ENCODE results near the gene TAF1C. TPM values are rescaled to one million over a fixed set of nuclear protein-coding genes. Genes with fewer than 3 reads are reported as not detected.

The TAF1C gene
- total RNA-seq, 4 donors from 2014 or later, result 36.7 to 210 (median 76.3) TPM

GRCh38 chr16:84132527-84133285 is 54.2 kb downstream of the TAF1C start:
- no peaks in the 10 kb centered on the region for H3K36me3 ChIP-seq
- no peaks in the 10 kb centered on the region for H3K27me3 ChIP-seq
- H3K27ac ChIP-seq, result no peak overlapping the region
- TF ChIP-seq CTCF (IDR thresholded peaks at IDR 0.05), result no peak
- TF ChIP-seq POLR2A (IDR thresholded peaks at IDR 0.05), result no peak
- H3K9me3 ChIP-seq, result no peaks in the 10 kb centered on the region
- intact Hi-C loops (cut with DNase I; ENCODE audit: low total_unique reads), result no loop called here
- H3K4me1 ChIP-seq, result no peaks in the 10 kb centered on the region
- H3K4me3 ChIP-seq, result no peak overlapping the region
- no peak for DNase-seq

- no peak for DNase-seq
- Histone ChIP-seq H3K36me3 (no peaks in the 10 kb centered on the region), H3K4me1 (no peaks in the 10 kb centered on the region), H3K27me3 (no peaks in the 10 kb centered on the region), H3K27ac (no peak overlapping the region), H3K4me3 (no peak overlapping the region), H3K9me3 (no peaks in the 10 kb centered on the region)
- intact Hi-C loops (cut with DNase I; ENCODE audit: low total_unique reads), result no loop called here
- no peak for TF ChIP-seq POLR2A (IDR thresholded peaks at IDR 0.05)
- no peak for TF ChIP-seq CTCF (IDR thresholded peaks at IDR 0.05)
Observed at GRCh38 chr16:84131117-84131516, 55.7 kb downstream of the TAF1C start.

Other genes with a start within 250 kb of the TAF1C start
- 1 to 10 TPM in 2 of 4 donors, under 1 TPM in 1, not detected in 1; 0.77 to 5.4 (median 1.2) TPM for gene OSGIN1, start 233.8 kb downstream of the TAF1C start, total RNA-seq
- gene NECAB2, start 218.8 kb downstream of the TAF1C start, total RNA-seq, result 1 to 10 TPM in 2 of 4 donors, not detected in 2; 1.1 to 1.4 TPM
- gene SLC38A8, start 144.3 kb downstream of the TAF1C start, total RNA-seq, result 1 to 10 TPM in 1 of 4 donors, not detected in 3; 1.3 TPM
- 100 to 1,000 TPM in 3 of 4 donors, 10 to 100 TPM in 1; 63.0 to 162 (median 112) TPM for gene MBTPS1, start 70.1 kb downstream of the TAF1C start, total RNA-seq
- 10 to 100 TPM; 10.5 to 46.4 (median 22.3) TPM for gene HSDL1, start 41.9 kb downstream of the TAF1C start, total RNA-seq
- 1 to 10 TPM in 3 of 4 donors, under 1 TPM in 1; 0.77 to 8.2 (median 2.7) TPM for gene DNAAF1, start 41.7 kb downstream of the TAF1C start, total RNA-seq
- gene ADAD2, start 4.1 kb upstream of the TAF1C start, total RNA-seq, result 1 to 10 TPM in 1 of 4 donors, under 1 TPM in 2, not detected in 1; 0.21 to 1.0 (median 0.88) TPM
- not detected for gene KCNG4, start 53.0 kb upstream of the TAF1C start, total RNA-seq
- 10 to 100 TPM in 1 of 4 donors, 1 to 10 TPM in 2, under 1 TPM in 1; 0.77 to 13.3 (median 5.7) TPM for gene WFDC1, start 107.8 kb upstream of the TAF1C start, total RNA-seq
- 1 to 10 TPM in 1 of 4 donors, under 1 TPM in 3; 0.51 to 1.8 (median 0.84) TPM for gene ATP2C2, start 181.5 kb upstream of the TAF1C start, total RNA-seq

Measured in uterus (tissue), 4 donors.